Mesenchymal stem cell (in vitro differentiated cells and primary cell): ENCODE measurements around the gene PDE11A.

Source experiments
- DNase-seq: peaks from one replicate; pipeline ENCODE4 v3.0.0-alpha.2; 2013
- H2AFZ ChIP-seq: one replicate; pipeline ENCODE4 v1.6.1; 2013; ENCODE audit warnings: low read depth, mild to moderate bottlenecking, control low read depth, inconsistent platforms, low read length, moderate library complexity
- H2AK5ac ChIP-seq: 2 replicates; pipeline ENCODE4 v1.6.1; 2013; ENCODE audit warnings: low read length, moderate library complexity, mild to moderate bottlenecking, inconsistent platforms; ENCODE audit not compliant: severe bottlenecking
- H2BK120ac ChIP-seq: one replicate; pipeline ENCODE4 v1.6.1; 2013; ENCODE audit warnings: low read depth, mild to moderate bottlenecking, inconsistent platforms, low read length, moderate library complexity
- H2BK12ac ChIP-seq, 2 experiments: one replicate each; pipeline ENCODE4 v1.6.1; 2013; ENCODE audit warnings: inconsistent platforms in 2 of 2, low read length in 2 of 2, mild to moderate bottlenecking in 2 of 2, moderate library complexity in 2 of 2, control low read depth in 1 of 2
- H2BK15ac ChIP-seq: one replicate; pipeline ENCODE4 v1.6.1; 2013; ENCODE audit warnings: mild to moderate bottlenecking, low read depth, inconsistent platforms; ENCODE audit not compliant: poor library complexity, severe bottlenecking
- H2BK5ac ChIP-seq: 2 replicates; pipeline ENCODE4 v1.6.1; 2013; ENCODE audit warnings: low read depth, mild to moderate bottlenecking, low read length, control low read depth, inconsistent platforms; ENCODE audit not compliant: poor library complexity, severe bottlenecking
- H3K14ac ChIP-seq, 2 experiments: one replicate each; pipeline ENCODE4 v1.6.1; 2013; ENCODE audit warnings: inconsistent platforms in 2 of 2, low read length in 2 of 2, control low read depth in 1 of 2, mild to moderate bottlenecking in 1 of 2, moderate library complexity in 1 of 2
- H3K18ac ChIP-seq, 2 experiments: one replicate each; pipeline ENCODE4 v1.6.1; 2013; ENCODE audit warnings: inconsistent platforms in 2 of 2, low read length in 2 of 2, control low read depth in 1 of 2, low read depth in 1 of 2, mild to moderate bottlenecking in 1 of 2
- H3K23ac ChIP-seq, 2 experiments: one replicate each; pipeline ENCODE4 v1.6.1; 2013; ENCODE audit warnings: inconsistent platforms in 2 of 2, low read length in 2 of 2, mild to moderate bottlenecking in 2 of 2, moderate library complexity in 2 of 2, control low read depth in 1 of 2
- H3K27ac ChIP-seq: 2 replicates; pipeline ENCODE4 v1.5.1; 2013; ENCODE audit warnings: mild to moderate bottlenecking, moderate library complexity, low read length, control low read depth, inconsistent platforms; ENCODE audit not compliant: poor library complexity, severe bottlenecking
- H3K27me3 ChIP-seq, 2 experiments: 2 replicates each; pipeline versions ENCODE4 v1.6.1 to v1.7.0; 2013; ENCODE audit warnings: low read length in 2 of 2, mild to moderate bottlenecking in 2 of 2, moderate library complexity in 2 of 2, control low read depth in 1 of 2, inconsistent platforms in 1 of 2; ENCODE audit not compliant: control insufficient read depth in 1 of 2, insufficient read depth in 1 of 2
- H3K36me3 ChIP-seq, 2 experiments: 2 replicates each; pipeline versions ENCODE4 v1.6.1 to v1.7.0; 2013; ENCODE audit warnings: low read length in 2 of 2, control low read depth in 1 of 2, inconsistent platforms in 1 of 2, low read depth in 1 of 2, mild to moderate bottlenecking in 1 of 2; ENCODE audit not compliant: insufficient read depth in 2 of 2, control insufficient read depth in 1 of 2
- H3K4ac ChIP-seq, 2 experiments: one replicate each; pipeline ENCODE4 v1.6.1; 2013; ENCODE audit warnings: inconsistent platforms in 2 of 2, low read length in 2 of 2, mild to moderate bottlenecking in 2 of 2, moderate library complexity in 2 of 2, control low read depth in 1 of 2, low read depth in 1 of 2
- H3K4me1 ChIP-seq: 2 replicates; pipeline ENCODE4 v1.6.1; 2013; ENCODE audit warnings: low read depth, low read length, control low read depth; ENCODE audit not compliant: control insufficient read depth, insufficient read depth
- H3K4me2 ChIP-seq: 2 replicates; pipeline ENCODE4 v1.6.1; 2013; ENCODE audit warnings: low read length, mild to moderate bottlenecking, inconsistent platforms; ENCODE audit not compliant: poor library complexity, severe bottlenecking
- H3K4me3 ChIP-seq, 2 experiments: 2 replicates each; pipeline versions ENCODE4 v1.5.1 to v1.7.0; 2013; ENCODE audit warnings: low read length in 2 of 2, mild to moderate bottlenecking in 2 of 2, control low read depth in 1 of 2, low read depth in 1 of 2; ENCODE audit not compliant: insufficient read depth in 1 of 2
- H3K79me1 ChIP-seq: replicated peaks from 2 replicates; pipeline ENCODE4 v1.6.1; 2013; ENCODE audit warnings: mild to moderate bottlenecking, control low read depth, low read length, inconsistent platforms; ENCODE audit not compliant: poor library complexity, severe bottlenecking
- H3K9ac ChIP-seq: 2 replicates; pipeline ENCODE4 v1.7.0; 2013; ENCODE audit warnings: mild to moderate bottlenecking, low read length, moderate library complexity
- H3K9me3 ChIP-seq: 2 replicates; pipeline ENCODE4 v1.7.0; 2013; ENCODE audit warnings: mild to moderate bottlenecking, low read length; ENCODE audit not compliant: control insufficient read depth
- H4K8ac ChIP-seq: one replicate; pipeline ENCODE4 v1.6.1; 2013; ENCODE audit warnings: inconsistent platforms, mild to moderate bottlenecking, low read length, moderate library complexity
- H4K91ac ChIP-seq: one replicate; pipeline ENCODE4 v1.6.1; 2013; ENCODE audit warnings: mild to moderate bottlenecking, low read length, inconsistent platforms
- WGBS: methylation state at CpG from one replicate; pipeline ENCODE4 v1.1.7; 2013; ENCODE audit warnings: mixed read lengths; 5-methylcytosine and 5-hydroxymethylcytosine counted together

PDE11A gene

GRCh38 chr2:177754492-177754873 lies 318.1 kb downstream of the PDE11A start:
- Histone ChIP-seq H3K23ac (no peak overlapping the region), H2BK5ac (no peak overlapping the region), H3K27me3 (no peaks in the 10 kb centered on the region), H3K14ac (no peak overlapping the region), H3K79me1 (no peaks in the 10 kb centered on the region), H2BK12ac (no peak overlapping the region), H2AK5ac (no peak overlapping the region), H3K4me1 (peaks cover 7% of the 10 kb centered on the region), H2BK120ac (no peak overlapping the region), H3K4me3 (no peak overlapping the region), H3K27ac (no peak overlapping the region), H3K9ac (peak overlapping the region; percentile 69), H3K18ac (no peak overlapping the region), H3K4me2 (no peak overlapping the region), H4K91ac (no peak overlapping the region), H3K36me3 (no peaks in the 10 kb centered on the region), H3K9me3 (no peaks in the 10 kb centered on the region), H2BK15ac (peak overlapping the region; percentile 6), H3K4ac (no peak overlapping the region), H4K8ac (no peak overlapping the region), H2AFZ (no peak overlapping the region)
- 18% methylated on average over 4 of the region's 4 CpGs for WGBS
- DNase-seq, result peak; percentile 93

- H3K4me3 ChIP-seq, result no peak overlapping the region
- H3K9me3 ChIP-seq, result no peaks in the 10 kb centered on the region
Measured at GRCh38 chr2:177753682-177754491, 318.7 kb downstream of the PDE11A start.

GRCh38 chr2:177748360-177748759 lies 324.2 kb downstream of the PDE11A start:
- no peak for DNase-seq
- no peak overlapping the region for H2AFZ ChIP-seq
- no peaks in the 10 kb centered on the region for H3K79me1 ChIP-seq
- WGBS, result 96% methylated on average over 2 of the region's 3 CpGs
- H2AK5ac ChIP-seq, result no peak overlapping the region
- no peak overlapping the region for H3K4me2 ChIP-seq
- H2BK5ac ChIP-seq, result no peak overlapping the region
- H3K4me3 ChIP-seq, result no peak overlapping the region
- H3K27ac ChIP-seq, result no peak overlapping the region
- no peak overlapping the region for H4K8ac ChIP-seq
- no peak overlapping the region for H2BK12ac ChIP-seq
- no peak overlapping the region for H3K23ac ChIP-seq
- H3K18ac ChIP-seq, result no peak overlapping the region
- H2BK15ac ChIP-seq, result no peak overlapping the region
- H3K27me3 ChIP-seq, result peaks cover 0 to 7% of the 10 kb centered on the region in 2 experiments
- no peaks in the 10 kb centered on the region for H3K36me3 ChIP-seq
- H4K91ac ChIP-seq, result no peak overlapping the region
- no peaks in the 10 kb centered on the region for H3K9me3 ChIP-seq
- no peaks in the 10 kb centered on the region for H3K4me1 ChIP-seq
- H3K9ac ChIP-seq, result no peak overlapping the region
- H2BK120ac ChIP-seq, result no peak overlapping the region
- H3K14ac ChIP-seq, result no peak overlapping the region
- H3K4ac ChIP-seq, result no peak overlapping the region

More at GRCh38 chr2:177753682-177754491, 318.7 kb downstream of the PDE11A start:
- H3K9ac ChIP-seq, result peak overlapping the region; percentile 72
- peak overlapping the region; percentile 13 to 63 for H3K18ac ChIP-seq
- H3K4ac ChIP-seq, result peak overlapping the region in 1 of 2 experiments; percentile 17
- no peak overlapping the region for H4K8ac ChIP-seq
- no peak overlapping the region for H3K23ac ChIP-seq
- H3K27me3 ChIP-seq, result no peaks in the 10 kb centered on the region
- whole genome bisulfite sequencing, result 62% methylated on average over 5 of the region's 5 CpGs
- no peak overlapping the region for H2AFZ ChIP-seq
- no peak overlapping the region for H2BK5ac ChIP-seq
- no peaks in the 10 kb centered on the region for H3K79me1 ChIP-seq
- peak; percentile 99 for DNase-seq
- no peak overlapping the region for H2BK120ac ChIP-seq
- H3K4me1 ChIP-seq, result peaks cover 7% of the 10 kb centered on the region
- H4K91ac ChIP-seq, result no peak overlapping the region
- H3K27ac ChIP-seq, result no peak overlapping the region
- no peak overlapping the region for H2BK15ac ChIP-seq
- H3K36me3 ChIP-seq, result no peaks in the 10 kb centered on the region
- no peak overlapping the region for H2AK5ac ChIP-seq
- no peak overlapping the region for H3K4me2 ChIP-seq
- H2BK12ac ChIP-seq, result peak overlapping the region in 1 of 2 experiments; percentile 32
- no peak overlapping the region for H3K14ac ChIP-seq

- Histone ChIP-seq H2BK120ac (no peak overlapping the region), H3K9me3 (no peaks in the 10 kb centered on the region), H3K4me2 (no peak overlapping the region), H3K27me3 (peaks cover 4 to 11% of the 10 kb centered on the region in 2 experiments), H2AK5ac (no peak overlapping the region), H2AFZ (no peak overlapping the region), H3K9ac (no peak overlapping the region), H3K4ac (no peak overlapping the region), H3K36me3 (no peaks in the 10 kb centered on the region), H3K18ac (no peak overlapping the region), H3K79me1 (no peaks in the 10 kb centered on the region), H2BK15ac (no peak overlapping the region), H3K27ac (no peak overlapping the region), H2BK5ac (no peak overlapping the region), H3K4me3 (no peak overlapping the region), H3K23ac (no peak overlapping the region), H4K8ac (no peak overlapping the region), H3K4me1 (no peaks in the 10 kb centered on the region), H3K14ac (no peak overlapping the region), H2BK12ac (no peak overlapping the region), H4K91ac (no peak overlapping the region)
- no peak for DNase-seq
- WGBS, result 97% methylated on average over 3 of the region's 4 CpGs
Measured at GRCh38 chr2:177747384-177747783, 325.2 kb downstream of the PDE11A start.
